ENCODE measurements around the gene ACIN1. TPM values are rescaled to one million over a fixed set of nuclear protein-coding genes. Genes with fewer than 3 reads are reported as not detected.

The ACIN1 gene
- total and polyA plus RNA-seq, 10 of the 15 experiments (the other 5 are each of a cell fraction or from before 2014, with no cell fraction given): 4.3 to 148 (median 93.4) TPM

GRCh38 chr14:23009939-23010726, 84.8 kb downstream of the ACIN1 start, which contains the start of gene C14orf93 (continued):
- TF ChIP-seq NR2C2 (IDR thresholded peaks at IDR 0.05; ENCODE audit: borderline replicate concordance, control insufficient read depth, insufficient read length, low read depth): no peak
- TF ChIP-seq ZSCAN29 (IDR thresholded peaks at IDR 0.05): peak; percentile 37; the same call in 1 of the 2 replicates
- peak; percentile 30; the same call in 1 of the 2 replicates for TF ChIP-seq STAT1 (conservative IDR thresholded peaks at IDR 0.05)
- no peak for TF ChIP-seq BCL11A (IDR thresholded peaks at IDR 0.05; ENCODE audit: low read depth, low read length)
- no peak for TF ChIP-seq ZZZ3 (IDR thresholded peaks at IDR 0.05; ENCODE audit: control insufficient read depth, insufficient read length, low read depth)
- TF ChIP-seq RCOR1 (conservative IDR thresholded peaks at IDR 0.05; ENCODE audit: low read depth, low read length): no peak
- TF ChIP-seq MTA3 (IDR thresholded peaks at IDR 0.05; ENCODE audit: borderline replicate concordance, low read length): no peak
- no peak for TF ChIP-seq MLLT1 (IDR thresholded peaks at IDR 0.05)
- TF ChIP-seq, protein P1, sequence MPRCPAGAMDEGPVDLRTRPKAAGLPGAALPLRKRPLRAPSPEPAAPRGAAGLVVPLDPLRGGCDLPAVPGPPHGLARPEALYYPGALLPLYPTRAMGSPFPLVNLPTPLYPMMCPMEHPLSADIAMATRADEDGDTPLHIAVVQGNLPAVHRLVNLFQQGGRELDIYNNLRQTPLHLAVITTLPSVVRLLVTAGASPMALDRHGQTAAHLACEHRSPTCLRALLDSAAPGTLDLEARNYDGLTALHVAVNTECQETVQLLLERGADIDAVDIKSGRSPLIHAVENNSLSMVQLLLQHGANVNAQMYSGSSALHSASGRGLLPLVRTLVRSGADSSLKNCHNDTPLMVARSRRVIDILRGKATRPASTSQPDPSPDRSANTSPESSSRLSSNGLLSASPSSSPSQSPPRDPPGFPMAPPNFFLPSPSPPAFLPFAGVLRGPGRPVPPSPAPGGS (IDR thresholded peaks at IDR 0.05; ENCODE audit: borderline replicate concordance, insufficient read depth, low read depth, low read length, poor library complexity, severe bottlenecking): no peak
- no peak for TF ChIP-seq HDAC6 (IDR thresholded peaks at IDR 0.05; ENCODE audit: unreplicated experiment)
- TF ChIP-seq TAF1 (IDR thresholded peaks at IDR 0.05; ENCODE audit: borderline replicate concordance, low read depth, low read length): peak; percentile 67; the same call in 1 of the 2 replicates
- no peak for TF ChIP-seq RBBP5 (conservative IDR thresholded peaks at IDR 0.05)
- 0 out of 2 replicates have a peak, but pooled peaks have one; percentile 27 for TF ChIP-seq NR2C1 (IDR thresholded peaks at IDR 0.05)
- no peak for TF ChIP-seq SREBF1 (IDR thresholded peaks at IDR 0.05; ENCODE audit: low read length)
- TF ChIP-seq ESRRA (IDR thresholded peaks at IDR 0.05; ENCODE audit: low read length): no peak
- TF ChIP-seq PAX8 (IDR thresholded peaks at IDR 0.05): peak; percentile 99; the same call in 1 of the 2 replicates
- TF ChIP-seq, protein P2, sequence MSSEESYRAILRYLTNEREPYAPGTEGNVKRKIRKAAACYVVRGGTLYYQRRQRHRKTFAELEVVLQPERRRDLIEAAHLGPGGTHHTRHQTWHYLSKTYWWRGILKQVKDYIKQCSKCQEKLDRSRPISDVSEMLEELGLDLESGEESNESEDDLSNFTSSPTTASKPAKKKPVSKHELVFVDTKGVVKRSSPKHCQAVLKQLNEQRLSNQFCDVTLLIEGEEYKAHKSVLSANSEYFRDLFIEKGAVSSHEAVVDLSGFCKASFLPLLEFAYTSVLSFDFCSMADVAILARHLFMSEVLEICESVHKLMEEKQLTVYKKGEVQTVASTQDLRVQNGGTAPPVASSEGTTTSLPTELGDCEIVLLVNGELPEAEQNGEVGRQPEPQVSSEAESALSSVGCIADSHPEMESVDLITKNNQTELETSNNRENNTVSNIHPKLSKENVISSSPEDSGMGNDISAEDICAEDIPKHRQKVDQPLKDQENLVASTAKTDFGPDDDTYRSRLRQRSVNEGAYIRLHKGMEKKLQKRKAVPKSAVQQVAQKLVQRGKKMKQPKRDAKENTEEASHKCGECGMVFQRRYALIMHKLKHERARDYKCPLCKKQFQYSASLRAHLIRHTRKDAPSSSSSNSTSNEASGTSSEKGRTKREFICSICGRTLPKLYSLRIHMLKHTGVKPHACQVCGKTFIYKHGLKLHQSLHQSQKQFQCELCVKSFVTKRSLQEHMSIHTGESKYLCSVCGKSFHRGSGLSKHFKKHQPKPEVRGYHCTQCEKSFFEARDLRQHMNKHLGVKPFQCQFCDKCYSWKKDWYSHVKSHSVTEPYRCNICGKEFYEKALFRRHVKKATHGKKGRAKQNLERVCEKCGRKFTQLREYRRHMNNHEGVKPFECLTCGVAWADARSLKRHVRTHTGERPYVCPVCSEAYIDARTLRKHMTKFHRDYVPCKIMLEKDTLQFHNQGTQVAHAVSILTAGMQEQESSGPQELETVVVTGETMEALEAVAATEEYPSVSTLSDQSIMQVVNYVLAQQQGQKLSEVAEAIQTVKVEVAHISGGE (CRISPR knock-in tag; IDR thresholded peaks at IDR 0.05): no peak
- TF ChIP-seq, protein P3, sequence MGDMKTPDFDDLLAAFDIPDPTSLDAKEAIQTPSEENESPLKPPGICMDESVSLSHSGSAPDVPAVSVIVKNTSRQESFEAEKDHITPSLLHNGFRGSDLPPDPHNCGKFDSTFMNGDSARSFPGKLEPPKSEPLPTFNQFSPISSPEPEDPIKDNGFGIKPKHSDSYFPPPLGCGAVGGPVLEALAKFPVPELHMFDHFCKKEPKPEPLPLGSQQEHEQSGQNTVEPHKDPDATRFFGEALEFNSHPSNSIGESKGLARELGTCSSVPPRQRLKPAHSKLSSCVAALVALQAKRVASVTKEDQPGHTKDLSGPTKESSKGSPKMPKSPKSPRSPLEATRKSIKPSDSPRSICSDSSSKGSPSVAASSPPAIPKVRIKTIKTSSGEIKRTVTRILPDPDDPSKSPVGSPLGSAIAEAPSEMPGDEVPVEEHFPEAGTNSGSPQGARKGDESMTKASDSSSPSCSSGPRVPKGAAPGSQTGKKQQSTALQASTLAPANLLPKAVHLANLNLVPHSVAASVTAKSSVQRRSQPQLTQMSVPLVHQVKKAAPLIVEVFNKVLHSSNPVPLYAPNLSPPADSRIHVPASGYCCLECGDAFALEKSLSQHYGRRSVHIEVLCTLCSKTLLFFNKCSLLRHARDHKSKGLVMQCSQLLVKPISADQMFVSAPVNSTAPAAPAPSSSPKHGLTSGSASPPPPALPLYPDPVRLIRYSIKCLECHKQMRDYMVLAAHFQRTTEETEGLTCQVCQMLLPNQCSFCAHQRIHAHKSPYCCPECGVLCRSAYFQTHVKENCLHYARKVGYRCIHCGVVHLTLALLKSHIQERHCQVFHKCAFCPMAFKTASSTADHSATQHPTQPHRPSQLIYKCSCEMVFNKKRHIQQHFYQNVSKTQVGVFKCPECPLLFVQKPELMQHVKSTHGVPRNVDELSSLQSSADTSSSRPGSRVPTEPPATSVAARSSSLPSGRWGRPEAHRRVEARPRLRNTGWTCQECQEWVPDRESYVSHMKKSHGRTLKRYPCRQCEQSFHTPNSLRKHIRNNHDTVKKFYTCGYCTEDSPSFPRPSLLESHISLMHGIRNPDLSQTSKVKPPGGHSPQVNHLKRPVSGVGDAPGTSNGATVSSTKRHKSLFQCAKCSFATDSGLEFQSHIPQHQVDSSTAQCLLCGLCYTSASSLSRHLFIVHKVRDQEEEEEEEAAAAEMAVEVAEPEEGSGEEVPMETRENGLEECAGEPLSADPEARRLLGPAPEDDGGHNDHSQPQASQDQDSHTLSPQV (IDR thresholded peaks at IDR 0.05): peak; percentile 42; the same call in 1 of the 2 replicates

All from GM12878 (cell line).